Hippocampal formation (tissue), 2 donors: ENCODE measurements around the gene STRIP1.
"Not testable (repeated sequence)": the region's sequence is repeated elsewhere in the genome, so short reads cannot be mapped to it uniquely, and the experiment has no call there.

Source experiments
- DNase-seq, 2 donors: peaks; one replicate each; lab custom pipeline; 2025; lab: John Stamatoyannopoulos, UW

The STRIP1 gene

GRCh38 chr1:110069404-110070281 lies 35.2 kb downstream of the STRIP1 start:
- DNase-seq: no peak

DNA sequence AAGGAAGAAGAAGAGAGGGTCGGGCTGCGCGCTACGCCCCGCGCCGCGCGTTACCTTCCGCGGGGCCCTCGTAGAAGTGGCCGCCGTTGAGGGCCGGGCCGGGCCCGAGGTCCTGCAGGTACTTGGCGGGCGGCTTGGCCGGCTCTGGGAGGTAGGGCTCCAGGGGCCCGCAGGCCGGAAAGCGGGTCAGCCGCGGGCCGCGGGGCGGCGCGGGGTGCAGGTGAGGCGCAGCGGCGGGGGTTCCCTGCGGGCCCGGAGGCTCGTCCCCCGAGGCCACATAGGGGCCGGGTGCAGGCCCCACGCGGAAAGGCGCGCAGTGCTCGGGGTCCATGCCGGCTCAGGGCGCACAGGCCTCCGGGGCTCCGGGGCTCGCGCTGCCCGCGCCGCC lies 35.9 kb downstream of the STRIP1 start:
- DNase-seq: no peak

DNA sequence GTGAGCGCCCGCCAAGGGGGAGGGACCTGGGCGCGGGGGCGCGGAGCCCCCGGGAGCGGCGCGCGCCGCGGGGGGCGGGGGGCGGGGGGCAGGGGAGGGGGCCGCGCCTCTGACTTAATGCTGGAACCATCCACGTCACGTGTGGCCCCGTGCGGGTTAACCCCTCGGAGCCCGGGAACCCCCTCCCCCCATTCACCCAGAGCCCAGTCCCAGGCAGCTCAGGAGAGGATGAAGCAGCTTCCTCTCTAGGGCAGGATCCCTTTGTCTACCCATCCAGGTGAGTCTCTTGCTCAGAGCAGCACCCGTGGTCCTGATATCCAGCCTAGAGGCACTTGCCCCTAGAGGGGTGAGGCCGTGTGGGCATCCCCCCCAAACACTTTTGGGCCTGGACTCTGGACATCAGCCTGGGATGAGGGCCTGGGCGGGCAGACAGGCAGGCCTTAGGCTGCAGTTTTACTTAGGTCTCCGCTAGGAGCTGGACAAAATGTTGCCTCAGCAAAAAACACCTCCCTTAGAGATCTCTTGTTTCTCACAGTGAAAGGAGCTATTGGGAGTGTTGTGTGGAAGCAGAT lies 36.3 kb downstream of the STRIP1 start, which contains the start of gene ALX3:
Gene ALX3 (minus strand): TSS at position 2 of the 572 bp plus-strand sequence. CDS start 60 bp downstream, outside the sequence.
- no peak for DNase-seq

- DNase-seq: no peak
Measured at GRCh38 chr1:110074166-110074565, 39.7 kb downstream of the STRIP1 start.

DNA sequence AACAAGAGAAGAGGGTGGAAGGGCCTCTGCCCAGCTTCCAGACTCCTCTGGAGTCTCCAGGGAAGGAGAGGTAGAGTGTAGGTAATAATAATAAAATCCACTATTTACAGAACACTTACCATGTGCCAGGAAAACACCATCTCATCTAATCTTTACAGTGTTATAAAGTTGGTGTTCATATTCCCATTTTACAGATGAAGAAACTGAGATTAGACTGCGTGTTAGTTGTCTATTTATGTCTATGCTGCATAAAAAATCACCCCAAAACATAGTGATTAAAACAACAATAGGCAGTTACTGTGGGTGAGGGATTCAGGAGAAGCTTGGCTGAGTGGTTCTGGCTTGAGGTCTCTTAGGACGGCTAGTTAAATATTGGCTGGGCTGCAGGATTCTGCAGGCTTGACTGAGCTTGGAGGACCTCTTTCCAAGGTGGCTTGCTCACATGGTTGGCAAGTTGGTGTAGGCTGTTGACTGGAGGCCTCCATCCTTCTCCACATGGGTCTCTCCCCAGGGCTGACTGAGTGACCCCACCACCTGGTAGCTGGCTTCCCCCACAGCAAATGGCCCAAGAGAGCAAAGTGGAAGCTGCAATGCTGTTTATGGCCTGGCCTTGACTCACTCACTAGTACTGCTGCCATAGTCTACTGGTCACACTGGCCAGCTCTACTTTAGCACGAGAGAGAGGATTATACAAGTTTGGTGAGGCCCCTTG lies 42.5 kb downstream of the STRIP1 start:
- DNase-seq: no peak

GRCh38 chr1:110079995-110080394 lies 45.6 kb downstream of the STRIP1 start:
- DNase-seq: not testable (repeated sequence)

DNA sequence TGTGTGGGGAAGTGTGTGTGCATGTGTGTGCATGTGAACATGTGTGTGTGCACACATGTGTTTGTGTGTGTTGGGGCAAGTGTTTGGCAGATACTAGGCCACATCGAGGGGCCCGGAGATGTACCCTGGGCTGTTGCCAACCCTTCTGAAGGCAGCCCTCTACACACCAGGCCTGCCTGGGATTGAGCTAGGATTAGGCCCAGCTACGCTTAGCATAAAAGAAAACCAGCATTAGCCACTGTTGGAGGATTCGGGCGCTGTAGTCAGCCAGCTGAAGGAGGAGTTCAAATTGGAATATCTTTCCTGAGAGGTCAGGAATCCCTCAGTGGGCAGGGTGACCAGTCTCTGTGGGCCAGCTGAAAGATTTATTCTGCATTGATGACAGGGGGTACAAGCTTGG lies 46.6 kb downstream of the STRIP1 start:
- DNase-seq: no peak

DNA sequence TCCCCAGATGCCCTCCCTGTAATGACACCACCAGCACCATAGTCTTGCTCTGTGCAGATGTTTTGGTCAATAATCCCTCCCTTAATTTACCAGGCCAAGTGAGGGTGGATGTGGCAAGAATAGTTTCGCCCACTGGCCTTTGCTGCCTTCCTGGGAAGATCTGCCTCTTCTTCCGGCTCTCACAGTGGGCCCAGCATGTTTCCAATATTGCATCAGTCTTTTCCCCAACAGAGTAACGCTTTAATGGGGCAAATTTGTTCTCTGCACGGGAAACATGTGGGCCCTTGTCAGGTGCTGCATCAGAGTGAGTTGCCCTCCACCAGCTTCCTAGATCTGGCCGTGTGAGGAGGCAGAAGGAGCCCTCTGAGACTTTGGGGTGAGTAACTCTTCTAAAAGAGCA lies 48.1 kb downstream of the STRIP1 start:
- no peak for DNase-seq

DNA sequence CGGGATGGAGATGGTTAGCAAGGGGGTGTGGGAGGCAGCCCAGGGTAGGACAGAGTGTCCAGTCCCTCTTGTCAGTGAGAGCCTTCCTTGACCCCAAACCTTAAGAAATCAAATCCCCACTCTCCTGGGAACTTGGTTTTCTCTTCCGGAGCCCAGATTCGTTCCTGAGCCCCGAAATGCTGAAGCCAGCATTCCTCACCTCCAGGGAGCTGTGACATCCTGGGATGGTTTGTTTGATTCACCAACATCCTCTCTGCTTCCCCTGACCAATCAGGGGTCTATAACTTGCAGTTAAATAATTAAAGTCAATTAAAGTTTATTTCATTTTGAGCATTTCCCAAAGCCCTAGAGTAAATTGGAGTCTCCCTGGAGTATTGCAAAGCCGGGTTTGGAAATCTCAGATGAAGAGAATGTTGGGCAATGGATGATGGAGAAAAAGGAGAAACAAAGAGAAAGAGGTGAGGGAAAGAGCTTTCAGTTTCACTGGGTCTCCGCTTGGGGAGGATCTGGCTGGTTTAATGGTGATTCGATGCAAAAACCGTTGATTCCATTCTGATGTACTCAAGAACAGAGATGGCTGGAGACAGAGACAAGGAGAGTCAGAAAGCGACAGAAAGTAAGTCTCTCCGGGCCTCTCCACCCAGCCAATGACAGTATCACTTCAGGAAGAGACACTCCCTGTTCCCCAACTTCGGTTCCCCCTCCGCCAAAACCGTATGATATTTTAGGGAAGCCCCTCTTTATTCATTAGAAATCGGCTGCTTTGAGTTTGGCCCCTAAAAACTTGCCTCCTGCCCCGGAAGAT lies 48.8 kb downstream of the STRIP1 start:
- DNase-seq: no peak

DNA sequence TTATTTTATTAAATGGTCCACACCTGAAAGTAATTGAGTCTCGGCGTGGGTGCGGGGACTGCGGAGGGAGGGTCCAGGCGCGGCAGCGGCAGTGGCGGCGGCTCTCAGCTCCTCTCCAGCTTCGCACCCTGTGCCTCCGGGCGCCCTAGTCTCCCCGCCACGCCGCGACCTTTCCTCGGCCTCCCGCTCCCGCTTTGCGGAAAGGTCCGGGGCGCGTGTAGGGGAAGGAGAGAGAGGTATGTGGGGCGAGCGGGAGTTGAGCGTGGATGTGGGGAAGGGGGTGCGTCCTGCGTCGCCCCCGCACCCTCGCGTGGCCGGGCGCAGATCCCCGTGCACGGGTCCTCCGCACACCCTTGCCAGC lies 49.4 kb downstream of the STRIP1 start:
- no peak for DNase-seq

GRCh38 chr1:110084227-110085078 lies 50.0 kb downstream of the STRIP1 start:
- no peak for DNase-seq

DNA sequence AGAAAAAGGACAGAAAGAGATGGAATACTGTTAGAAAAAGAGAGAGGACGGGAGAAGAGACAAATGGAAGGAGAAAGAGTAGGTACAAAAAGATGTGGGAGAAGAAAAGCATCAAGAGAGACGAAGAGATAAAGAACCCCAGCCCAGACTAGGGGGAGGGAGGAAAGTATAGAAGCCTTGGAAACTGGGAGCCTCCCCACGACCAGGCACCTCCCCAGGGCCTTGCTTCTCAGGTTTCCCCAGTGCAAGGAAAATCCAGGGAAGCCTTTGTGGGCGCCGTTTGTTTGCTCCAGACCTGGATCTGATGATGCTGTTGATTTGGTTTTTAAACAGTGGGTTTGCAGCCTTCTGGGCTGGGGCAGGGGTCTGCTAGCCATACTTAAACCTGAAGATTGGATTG lies 51.2 kb downstream of the STRIP1 start:
- DNase-seq: no peak

GRCh38 chr1:110086961-110087360 lies 52.5 kb downstream of the STRIP1 start:
- no peak for DNase-seq

GRCh38 chr1:110087812-110088738 lies 53.7 kb downstream of the STRIP1 start:
- no peak for DNase-seq

GRCh38 chr1:110088739-110089316 lies 54.4 kb downstream of the STRIP1 start:
- no peak for DNase-seq

DNA sequence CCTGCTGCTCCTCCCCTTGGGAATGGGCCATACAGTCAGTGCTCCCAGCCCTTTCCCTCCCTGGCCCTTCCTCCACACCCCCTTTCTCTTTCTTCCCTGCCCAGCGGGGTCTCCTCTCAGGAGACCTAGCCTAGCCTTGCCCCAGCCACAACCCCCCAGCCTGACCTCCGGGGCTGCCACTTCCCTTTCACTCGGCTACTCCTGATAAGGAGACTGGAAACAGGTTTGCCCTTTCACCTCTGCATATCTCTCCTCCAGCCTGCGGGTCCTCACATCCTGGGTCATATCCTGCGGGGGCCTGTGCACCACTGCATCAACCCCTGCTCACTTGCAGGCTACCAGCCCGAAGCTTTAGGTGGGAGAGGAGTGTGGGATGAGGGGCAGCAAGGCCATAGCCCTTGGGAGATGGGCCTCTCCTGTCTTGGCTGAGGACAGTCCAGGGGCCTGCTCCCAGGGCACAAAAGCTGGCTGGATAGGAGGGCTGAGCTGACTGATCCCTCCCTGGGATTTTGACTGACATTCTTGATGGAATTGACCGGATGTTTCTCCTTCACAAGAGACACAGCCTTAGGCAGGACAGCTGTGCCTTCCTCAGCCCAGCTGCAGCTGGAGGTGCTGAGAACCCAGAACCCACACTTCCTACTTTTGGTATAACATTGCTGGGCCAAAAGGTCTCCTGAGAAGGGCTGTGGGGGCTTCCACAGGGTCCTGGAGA lies 55.3 kb downstream of the STRIP1 start:
- DNase-seq: no peak

DNA sequence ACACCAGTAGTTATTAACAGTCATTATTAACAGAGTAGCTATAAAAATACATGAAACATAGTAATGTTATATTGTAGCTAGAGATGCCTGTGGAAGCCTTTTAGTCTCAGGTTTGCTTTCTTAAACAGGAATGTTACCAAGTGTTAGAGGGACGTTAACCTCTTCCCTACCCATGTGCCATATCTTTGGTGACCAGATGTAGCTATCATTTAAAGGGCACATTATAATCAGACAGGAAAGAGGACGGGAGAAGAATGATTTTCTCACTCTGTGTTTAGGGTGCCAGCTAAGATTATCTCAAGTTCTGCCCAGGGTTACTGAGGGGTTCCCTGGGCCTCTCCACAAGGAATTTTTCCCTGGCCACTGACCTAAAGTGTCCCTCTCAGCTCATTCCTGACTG lies 57.0 kb downstream of the STRIP1 start:
- no peak for DNase-seq

- no peak for DNase-seq
Measured at GRCh38 chr1:110091791-110092190, 57.4 kb downstream of the STRIP1 start.

GRCh38 chr1:110092991-110093390 lies 58.6 kb downstream of the STRIP1 start:
- no peak for DNase-seq
